ENCODE results near the gene THSD4.

The THSD4 gene

GRCh38 chr15:71600237-71600636, 485.0 kb downstream of the THSD4 start:
- Histone ChIP-seq H3K27me3 (ENCODE audit: low read depth, low read length) (no peaks in the 10 kb centered on the region), H3K27ac (ENCODE audit: low read length) (no peak overlapping the region), H3K36me3 (ENCODE audit: control insufficient read depth in 1 of 2, insufficient read depth in 2 of 2, low read length in 2 of 2) (no peaks in the 10 kb centered on the region), H3K4me3 (ENCODE audit: low read depth in 1 of 2, low read length in 2 of 2) (no peak overlapping the region), H3K9me3 (ENCODE audit: control insufficient read depth in 1 of 2, low read length in 2 of 2) (peaks cover 0 to 6% of the 10 kb centered on the region in 2 donors), H3K4me1 (ENCODE audit: control insufficient read depth in 1 of 2, insufficient read depth in 2 of 2, low read length in 2 of 2) (peaks cover 12 to 21% of the 10 kb centered on the region in 2 donors)

- no peak overlapping the region for H3K27ac ChIP-seq (ENCODE audit: low read length)
- no peaks in the 10 kb centered on the region for H3K36me3 ChIP-seq (ENCODE audit: control insufficient read depth in 1 of 2, insufficient read depth in 2 of 2, low read length in 2 of 2)
- no peaks in the 10 kb centered on the region for H3K27me3 ChIP-seq (ENCODE audit: low read depth, low read length)
Observed at GRCh38 chr15:71601038-71601834, 486.0 kb downstream of the THSD4 start.

GRCh38 chr15:71603379-71603778, 488.1 kb downstream of the THSD4 start:
- no peaks in the 10 kb centered on the region for H3K36me3 ChIP-seq (ENCODE audit: control insufficient read depth in 1 of 2, insufficient read depth in 2 of 2, low read length in 2 of 2)

More at GRCh38 chr15:71601038-71601834, 486.0 kb downstream of the THSD4 start:
- peaks cover 0 to 6% of the 10 kb centered on the region in 2 donors for H3K9me3 ChIP-seq (ENCODE audit: control insufficient read depth in 1 of 2, low read length in 2 of 2)
- no peak overlapping the region for H3K4me3 ChIP-seq (ENCODE audit: low read depth in 1 of 2, low read length in 2 of 2)
- peaks cover 12 to 18% of the 10 kb centered on the region in 2 donors for H3K4me1 ChIP-seq (ENCODE audit: control insufficient read depth in 1 of 2, insufficient read depth in 2 of 2, low read length in 2 of 2)

GRCh38 chr15:71607383-71607782, 492.1 kb downstream of the THSD4 start:
- H3K4me3 ChIP-seq (ENCODE audit: low read depth in 1 of 2, low read length in 2 of 2), result no peak overlapping the region
- no peaks in the 10 kb centered on the region for H3K4me1 ChIP-seq (ENCODE audit: control insufficient read depth in 1 of 2, insufficient read depth in 2 of 2, low read length in 2 of 2)
- peaks cover 0 to 6% of the 10 kb centered on the region in 2 donors for H3K9me3 ChIP-seq (ENCODE audit: control insufficient read depth in 1 of 2, low read length in 2 of 2)
- H3K27me3 ChIP-seq (ENCODE audit: low read depth, low read length), result no peaks in the 10 kb centered on the region
- no peak overlapping the region for H3K27ac ChIP-seq (ENCODE audit: low read length)
- no peaks in the 10 kb centered on the region for H3K36me3 ChIP-seq (ENCODE audit: control insufficient read depth in 1 of 2, insufficient read depth in 2 of 2, low read length in 2 of 2)

More at GRCh38 chr15:71603379-71603778, 488.1 kb downstream of the THSD4 start:
- Histone ChIP-seq H3K9me3 (ENCODE audit: control insufficient read depth in 1 of 2, low read length in 2 of 2) (peaks cover 0 to 6% of the 10 kb centered on the region in 2 donors), H3K4me1 (ENCODE audit: control insufficient read depth in 1 of 2, insufficient read depth in 2 of 2, low read length in 2 of 2) (peaks cover 5 to 13% of the 10 kb centered on the region in 2 donors), H3K27ac (ENCODE audit: low read length) (no peak overlapping the region), H3K27me3 (ENCODE audit: low read depth, low read length) (no peaks in the 10 kb centered on the region), H3K4me3 (ENCODE audit: low read depth in 1 of 2, low read length in 2 of 2) (no peak overlapping the region)

GRCh38 chr15:71610728-71611552, 495.7 kb downstream of the THSD4 start:
- Histone ChIP-seq H3K27me3 (ENCODE audit: low read depth, low read length) (no peaks in the 10 kb centered on the region), H3K36me3 (ENCODE audit: control insufficient read depth in 1 of 2, insufficient read depth in 2 of 2, low read length in 2 of 2) (no peaks in the 10 kb centered on the region), H3K4me3 (ENCODE audit: low read depth in 1 of 2, low read length in 2 of 2) (no peak overlapping the region), H3K9me3 (ENCODE audit: control insufficient read depth in 1 of 2, low read length in 2 of 2) (no peaks in the 10 kb centered on the region), H3K27ac (ENCODE audit: low read length) (no peak overlapping the region), H3K4me1 (ENCODE audit: control insufficient read depth in 1 of 2, insufficient read depth in 2 of 2, low read length in 2 of 2) (no peaks in the 10 kb centered on the region)

GRCh38 chr15:71611553-71612396, 496.5 kb downstream of the THSD4 start:
- Histone ChIP-seq H3K36me3 (ENCODE audit: control insufficient read depth in 1 of 2, insufficient read depth in 2 of 2, low read length in 2 of 2) (no peaks in the 10 kb centered on the region), H3K27me3 (ENCODE audit: low read depth, low read length) (no peaks in the 10 kb centered on the region), H3K4me1 (ENCODE audit: control insufficient read depth in 1 of 2, insufficient read depth in 2 of 2, low read length in 2 of 2) (no peaks in the 10 kb centered on the region), H3K27ac (ENCODE audit: low read length) (no peak overlapping the region), H3K9me3 (ENCODE audit: control insufficient read depth in 1 of 2, low read length in 2 of 2) (no peaks in the 10 kb centered on the region), H3K4me3 (ENCODE audit: low read depth in 1 of 2, low read length in 2 of 2) (no peak overlapping the region)

- no peaks in the 10 kb centered on the region for H3K4me1 ChIP-seq (ENCODE audit: control insufficient read depth in 1 of 2, insufficient read depth in 2 of 2, low read length in 2 of 2)
- H3K4me3 ChIP-seq (ENCODE audit: low read depth in 1 of 2, low read length in 2 of 2), result no peak overlapping the region
- H3K27ac ChIP-seq (ENCODE audit: low read length), result no peak overlapping the region
- H3K9me3 ChIP-seq (ENCODE audit: control insufficient read depth in 1 of 2, low read length in 2 of 2), result no peaks in the 10 kb centered on the region
- no peaks in the 10 kb centered on the region for H3K36me3 ChIP-seq (ENCODE audit: control insufficient read depth in 1 of 2, insufficient read depth in 2 of 2, low read length in 2 of 2)
- H3K27me3 ChIP-seq (ENCODE audit: low read depth, low read length), result no peaks in the 10 kb centered on the region
Observed at GRCh38 chr15:71612397-71612722, 497.1 kb downstream of the THSD4 start.

GRCh38 chr15:71612869-71613268, 497.6 kb downstream of the THSD4 start:
- Histone ChIP-seq H3K36me3 (ENCODE audit: control insufficient read depth in 1 of 2, insufficient read depth in 2 of 2, low read length in 2 of 2) (no peaks in the 10 kb centered on the region), H3K9me3 (ENCODE audit: control insufficient read depth in 1 of 2, low read length in 2 of 2) (no peaks in the 10 kb centered on the region), H3K4me3 (ENCODE audit: low read depth in 1 of 2, low read length in 2 of 2) (no peak overlapping the region), H3K27me3 (ENCODE audit: low read depth, low read length) (no peaks in the 10 kb centered on the region), H3K4me1 (ENCODE audit: control insufficient read depth in 1 of 2, insufficient read depth in 2 of 2, low read length in 2 of 2) (no peaks in the 10 kb centered on the region), H3K27ac (ENCODE audit: low read length) (no peak overlapping the region)

GRCh38 chr15:71623111-71623510, 507.8 kb downstream of the THSD4 start:
- no peaks in the 10 kb centered on the region for H3K9me3 ChIP-seq (ENCODE audit: control insufficient read depth in 1 of 2, low read length in 2 of 2)
- no peaks in the 10 kb centered on the region for H3K27me3 ChIP-seq (ENCODE audit: low read depth, low read length)
- no peaks in the 10 kb centered on the region for H3K36me3 ChIP-seq (ENCODE audit: control insufficient read depth in 1 of 2, insufficient read depth in 2 of 2, low read length in 2 of 2)
- no peak overlapping the region for H3K4me3 ChIP-seq (ENCODE audit: low read depth in 1 of 2, low read length in 2 of 2)
- H3K4me1 ChIP-seq (ENCODE audit: control insufficient read depth in 1 of 2, insufficient read depth in 2 of 2, low read length in 2 of 2), result no peaks in the 10 kb centered on the region
- H3K27ac ChIP-seq (ENCODE audit: low read length), result no peak overlapping the region

GRCh38 chr15:71626596-71627088, 511.4 kb downstream of the THSD4 start:
- peaks cover 0 to 19% of the 10 kb centered on the region in 2 donors for H3K4me1 ChIP-seq (ENCODE audit: control insufficient read depth in 1 of 2, insufficient read depth in 2 of 2, low read length in 2 of 2)
- no peaks in the 10 kb centered on the region for H3K9me3 ChIP-seq (ENCODE audit: control insufficient read depth in 1 of 2, low read length in 2 of 2)
- H3K4me3 ChIP-seq (ENCODE audit: low read depth in 1 of 2, low read length in 2 of 2), result no peak overlapping the region
- H3K36me3 ChIP-seq (ENCODE audit: control insufficient read depth in 1 of 2, insufficient read depth in 2 of 2, low read length in 2 of 2), result no peaks in the 10 kb centered on the region
- no peak overlapping the region for H3K27ac ChIP-seq (ENCODE audit: low read length)
- no peaks in the 10 kb centered on the region for H3K27me3 ChIP-seq (ENCODE audit: low read depth, low read length)

- Histone ChIP-seq H3K9me3 (ENCODE audit: control insufficient read depth in 1 of 2, low read length in 2 of 2) (no peaks in the 10 kb centered on the region), H3K4me1 (ENCODE audit: control insufficient read depth in 1 of 2, insufficient read depth in 2 of 2, low read length in 2 of 2) (peaks cover 0 to 19% of the 10 kb centered on the region in 2 donors), H3K27me3 (ENCODE audit: low read depth, low read length) (no peaks in the 10 kb centered on the region), H3K36me3 (ENCODE audit: control insufficient read depth in 1 of 2, insufficient read depth in 2 of 2, low read length in 2 of 2) (no peaks in the 10 kb centered on the region), H3K27ac (ENCODE audit: low read length) (no peak overlapping the region), H3K4me3 (ENCODE audit: low read depth in 1 of 2, low read length in 2 of 2) (no peak overlapping the region)
Observed at GRCh38 chr15:71627188-71627587, 511.9 kb downstream of the THSD4 start.
